CD4-positive, CD25-positive, alpha-beta regulatory T cell (primary cell): ENCODE measurements around the gene LIPK. TPM values are rescaled to one million over a fixed set of nuclear protein-coding genes. Genes with fewer than 3 reads are reported as not detected.

Experiments
- ATAC-seq, 2 donors: fragments of 150-1000 bp; cut with Tn5 transposase; one replicate each; pipeline ENCODE4 v1.10.0; 2021; ENCODE audit warnings: low read depth in 2 of 2, moderate number of reproducible peaks in 2 of 2, moderate library complexity in 1 of 2
- DNase-seq, 3 donors: peaks; one replicate each; pipeline versions ENCODE4 v3.0.0 to v3.0.0-alpha.2; 2012 to 2022; ENCODE audit warnings: mixed read lengths in 1 of 3
- H3K27ac ChIP-seq: one replicate; pipeline ENCODE4 v1.7.0; 2013; ENCODE audit warnings: mild to moderate bottlenecking, low read length; ENCODE audit not compliant: insufficient read depth, poor library complexity, severe bottlenecking
- H3K27me3 ChIP-seq: one replicate; pipeline ENCODE4 v1.7.0; 2013; ENCODE audit warnings: low read length; ENCODE audit not compliant: control insufficient read depth, insufficient read depth
- H3K36me3 ChIP-seq: one replicate; pipeline ENCODE4 v1.7.0; 2013; ENCODE audit warnings: mild to moderate bottlenecking, low read length, moderate library complexity; ENCODE audit not compliant: control insufficient read depth, insufficient read depth
- H3K4me1 ChIP-seq: 2 replicates; pipeline ENCODE4 v1.7.0; 2013; ENCODE audit warnings: mild to moderate bottlenecking, low read length; ENCODE audit not compliant: insufficient read depth, control insufficient read depth, poor library complexity, severe bottlenecking
- H3K4me3 ChIP-seq: one replicate; pipeline ENCODE4 v1.7.0; 2013; ENCODE audit warnings: low read depth, mild to moderate bottlenecking, low read length, moderate library complexity
- H3K9me3 ChIP-seq, 2 experiments: 1 replicate in 1 of 2; 2 replicates in 1 of 2; pipeline ENCODE4 v1.7.0; 2013; ENCODE audit warnings: low read length in 2 of 2, mild to moderate bottlenecking in 1 of 2, moderate library complexity in 1 of 2; ENCODE audit not compliant: control insufficient read depth in 2 of 2
- H3K27ac Mint-ChIP-seq, 3 donors: one replicate each; pipeline ENCODE4 v1.8.0; 2020 to 2022; ENCODE audit warnings: mild to moderate bottlenecking in 3 of 3, mixed read lengths in 3 of 3, moderate library complexity in 2 of 3
- H3K27me3 Mint-ChIP-seq: one replicate; pipeline ENCODE4 v1.8.0; 2022; ENCODE audit warnings: mild to moderate bottlenecking, mixed read lengths
- H3K36me3 Mint-ChIP-seq: one replicate; pipeline ENCODE4 v1.8.0; 2020; ENCODE audit warnings: mixed read lengths
- H3K4me1 Mint-ChIP-seq, 4 donors: one replicate each; pipeline ENCODE4 v1.8.0; 2020 to 2022; ENCODE audit warnings: mixed read lengths in 4 of 4, mild to moderate bottlenecking in 1 of 4
- H3K4me3 Mint-ChIP-seq, 4 donors: one replicate each; pipeline ENCODE4 v1.8.0; 2020 to 2022; ENCODE audit warnings: mild to moderate bottlenecking in 4 of 4, mixed read lengths in 4 of 4, moderate library complexity in 3 of 4
- H3K9me3 Mint-ChIP-seq, 7 donors: one replicate each; pipeline ENCODE4 v1.8.0; 2020 to 2022; ENCODE audit warnings: mixed read lengths in 7 of 7, mild to moderate bottlenecking in 3 of 7, moderate library complexity in 2 of 7
- polyA plus RNA-seq, 4 donors: library from polyadenylated mRNA; unstranded; fragments of 300-500 nt; fragmentation: Illumina TruSeq; gene quantifications; one replicate each; pipeline ENCODE4 v1.2.3, GENCODE V29; 2021
- total RNA-seq: library from RNA; stranded (reverse); gene quantifications from one replicate; pipeline ENCODE4 v1.2.3, GENCODE V29; 2022

LIPK gene
- total and polyA plus RNA-seq, 5 donors from 2014 or later, result not detected

DNA sequence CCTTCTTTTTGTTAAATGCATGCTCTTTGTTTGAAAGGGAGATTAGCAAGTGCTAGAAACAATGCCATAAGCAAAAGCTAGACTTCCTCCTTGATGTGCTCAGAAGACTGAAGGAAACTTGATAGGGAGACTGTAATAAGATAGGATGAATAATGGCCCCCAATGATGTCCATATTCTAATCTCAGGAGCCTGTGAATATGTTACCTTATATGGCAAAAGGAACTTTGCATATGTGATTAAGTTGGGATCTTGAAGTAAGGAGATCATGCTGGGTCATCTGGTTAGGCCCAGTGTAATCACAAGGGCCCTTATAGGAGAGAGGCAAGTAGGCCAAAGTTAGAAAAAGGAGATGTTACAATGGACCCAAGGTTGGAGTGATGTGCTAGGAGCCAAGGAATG is 82.9 kb downstream of the LIPK start:
- no peaks in the 10 kb centered on the region for H3K9me3 Mint-ChIP-seq
- no peak overlapping the region for H3K4me3 ChIP-seq
- no peaks in the 10 kb centered on the region for H3K36me3 ChIP-seq
- no peak overlapping the region for H3K27ac Mint-ChIP-seq
- H3K27me3 Mint-ChIP-seq, result peaks cover 4% of the 10 kb centered on the region
- H3K27ac ChIP-seq, result no peak overlapping the region
- H3K4me3 Mint-ChIP-seq, result no peak overlapping the region
- H3K36me3 Mint-ChIP-seq, result no peaks in the 10 kb centered on the region
- peaks cover 0 to 8% (median 5%) of the 10 kb centered on the region in 4 donors for H3K4me1 Mint-ChIP-seq
- no peak for DNase-seq
- H3K9me3 ChIP-seq, result no peaks in the 10 kb centered on the region
- no peak for ATAC-seq
- H3K4me1 ChIP-seq, result no peaks in the 10 kb centered on the region
- peaks cover 1% of the 10 kb centered on the region for H3K27me3 ChIP-seq

DNA sequence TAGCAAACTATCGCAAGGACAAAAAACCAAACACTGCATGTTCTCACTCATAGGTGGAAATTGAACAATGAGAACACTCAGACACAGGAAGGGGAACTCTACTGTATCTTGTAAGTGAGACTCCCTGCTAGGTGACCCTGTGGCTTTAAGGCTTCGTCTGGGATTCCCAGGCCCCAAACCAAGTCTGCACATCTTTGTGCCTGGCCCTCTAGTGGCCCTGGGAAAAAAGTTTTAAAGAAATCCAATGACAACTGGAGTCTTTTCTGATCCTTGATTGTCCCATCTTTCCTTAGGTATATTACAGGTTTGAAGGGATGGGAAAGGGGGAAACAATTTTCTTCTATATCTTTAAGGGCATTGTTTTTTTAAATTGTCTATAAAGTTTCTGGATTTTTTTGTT is 85.9 kb downstream of the LIPK start:
- no peak overlapping the region for H3K4me3 Mint-ChIP-seq
- no peaks in the 10 kb centered on the region for H3K4me1 ChIP-seq
- no peak overlapping the region for H3K27ac ChIP-seq
- no peaks in the 10 kb centered on the region for H3K36me3 Mint-ChIP-seq
- ATAC-seq (no peak), DNase-seq (no peak)
- no peaks in the 10 kb centered on the region for H3K9me3 ChIP-seq
- H3K4me1 Mint-ChIP-seq, result peaks cover 0 to 10% (median 6%) of the 10 kb centered on the region in 4 donors
- no peak overlapping the region for H3K4me3 ChIP-seq
- no peaks in the 10 kb centered on the region for H3K36me3 ChIP-seq
- H3K9me3 Mint-ChIP-seq, result no peaks in the 10 kb centered on the region
- no peak overlapping the region for H3K27ac Mint-ChIP-seq
- peaks cover 4% of the 10 kb centered on the region for H3K27me3 Mint-ChIP-seq
- no peaks in the 10 kb centered on the region for H3K27me3 ChIP-seq

- H3K27ac ChIP-seq, result no peak overlapping the region
- no peaks in the 10 kb centered on the region for H3K36me3 ChIP-seq
- Mint-ChIP-seq H3K9me3 (no peaks in the 10 kb centered on the region), H3K4me1 (peaks cover 0 to 10% (median 6%) of the 10 kb centered on the region in 4 donors), H3K4me3 (no peak overlapping the region), H3K36me3 (no peaks in the 10 kb centered on the region), H3K27me3 (peaks cover 4% of the 10 kb centered on the region), H3K27ac (no peak overlapping the region)
- no peaks in the 10 kb centered on the region for H3K4me1 ChIP-seq
- ATAC-seq (peak in 1 of 2 donors; percentile 39), DNase-seq (no peak)
- no peaks in the 10 kb centered on the region for H3K27me3 ChIP-seq
- H3K4me3 ChIP-seq, result no peak overlapping the region
- no peaks in the 10 kb centered on the region for H3K9me3 ChIP-seq
Observed at GRCh38 chr10:88792661-88793060, 86.6 kb downstream of the LIPK start.

- Histone ChIP-seq H3K4me1 (no peaks in the 10 kb centered on the region), H3K27me3 (no peaks in the 10 kb centered on the region), H3K27ac (no peak overlapping the region), H3K4me3 (no peak overlapping the region), H3K36me3 (no peaks in the 10 kb centered on the region), H3K9me3 (no peaks in the 10 kb centered on the region)
- Mint-ChIP-seq H3K27me3 (peaks cover 4% of the 10 kb centered on the region), H3K4me3 (no peak overlapping the region), H3K4me1 (peaks cover 0 to 10% (median 6%) of the 10 kb centered on the region in 4 donors), H3K27ac (no peak overlapping the region), H3K9me3 (no peaks in the 10 kb centered on the region), H3K36me3 (no peaks in the 10 kb centered on the region)
- peak in 1 of 3 donors; percentile 58 for DNase-seq
- peak; percentile 45 to 52 for ATAC-seq
Observed at GRCh38 chr10:88793712-88794299, 87.8 kb downstream of the LIPK start.

DNA sequence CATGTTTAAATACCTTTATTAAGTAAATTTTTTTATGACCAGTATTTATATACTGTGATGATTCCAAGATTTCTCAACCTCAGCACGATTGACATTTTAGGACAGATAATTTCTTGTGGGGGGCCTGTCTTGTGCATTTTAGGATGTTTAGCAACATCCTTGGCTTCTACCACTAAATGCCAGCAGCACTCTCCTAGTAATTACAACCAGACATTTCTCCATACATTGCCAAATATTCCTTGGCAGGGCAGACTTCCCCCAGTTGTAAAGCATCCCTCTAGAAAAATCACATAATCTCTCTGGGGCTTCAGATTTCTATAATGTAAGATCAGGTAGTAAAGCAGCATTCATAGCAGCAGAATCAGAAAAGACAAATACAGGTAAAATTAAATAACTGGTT is 88.7 kb downstream of the LIPK start:
- Mint-ChIP-seq H3K36me3 (no peaks in the 10 kb centered on the region), H3K9me3 (no peaks in the 10 kb centered on the region), H3K4me3 (no peak overlapping the region), H3K4me1 (peaks cover 0 to 10% (median 6%) of the 10 kb centered on the region in 4 donors), H3K27me3 (peaks cover 7% of the 10 kb centered on the region), H3K27ac (no peak overlapping the region)
- Histone ChIP-seq H3K27ac (no peak overlapping the region), H3K9me3 (no peaks in the 10 kb centered on the region), H3K4me1 (no peaks in the 10 kb centered on the region), H3K4me3 (no peak overlapping the region), H3K36me3 (no peaks in the 10 kb centered on the region), H3K27me3 (no peaks in the 10 kb centered on the region)
- no peak for ATAC-seq
- DNase-seq, result no peak

GRCh38 chr10:88800152-88801125 is 94.4 kb downstream of the LIPK start:
- DNase-seq (no peak), ATAC-seq (no peak)
- Mint-ChIP-seq H3K27me3 (peaks cover 10% of the 10 kb centered on the region), H3K4me3 (no peak overlapping the region), H3K27ac (no peak overlapping the region), H3K4me1 (peaks cover 0 to 4% (median 0%) of the 10 kb centered on the region in 4 donors), H3K9me3 (no peaks in the 10 kb centered on the region), H3K36me3 (no peaks in the 10 kb centered on the region)
- Histone ChIP-seq H3K27ac (no peak overlapping the region), H3K27me3 (no peaks in the 10 kb centered on the region), H3K36me3 (no peaks in the 10 kb centered on the region), H3K4me3 (no peak overlapping the region), H3K9me3 (no peaks in the 10 kb centered on the region), H3K4me1 (no peaks in the 10 kb centered on the region)
